Smooth muscle cell of the pulmonary artery (primary cell): ENCODE measurements around the gene VIPAS39. TPM values are rescaled to one million over a fixed set of nuclear protein-coding genes. Genes with fewer than 3 reads are reported as not detected.

Experiments
- total RNA-seq: library from RNA; depleted of rRNA; stranded (reverse); fragments of >200 nt; gene quantifications from 2 replicates; pipeline ENCODE4 v1.2.3, GENCODE V29; 2014

VIPAS39 gene
- total RNA-seq, result 24.9 and 26.6 TPM in 2 replicates

GRCh38 chr14:77457522-77458248 is at the start of gene VIPAS39, which contains the start of gene AHSA1:
Gene VIPAS39, minus strand, starts transcription at chr14:77457601. Its CDS starts 3,499 bp downstream, at chr14:77454102.
Gene AHSA1, plus strand, starts transcription at chr14:77458093. Its CDS starts 97 bp downstream, at chr14:77458190.

GRCh38 chr14:77498120-77498979 is 40.9 kb upstream of the VIPAS39 start, which contains the start of gene ISM2:
Gene ISM2, minus strand, starts transcription at chr14:77498816. Its CDS starts 23 bp downstream, at chr14:77498793.

GRCh38 chr14:77423423-77423822 is 34.0 kb downstream of the VIPAS39 start, which contains the start of gene NOXRED1:
Gene NOXRED1, minus strand, starts transcription at chr14:77423523. Its CDS starts 634 bp downstream, at chr14:77422889.

GRCh38 chr14:77376771-77377501 is 80.5 kb downstream of the VIPAS39 start, which contains the start of the genes SAMD15 and TMED8:
Gene SAMD15, plus strand, starts transcription at chr14:77377379. Its CDS starts 40 bp downstream, at chr14:77377419.
Gene TMED8, minus strand, starts transcription at chr14:77377094. Its CDS starts 41 bp downstream, at chr14:77377053.

Other genes starting within 250 kb of the VIPAS39 start
- gene NGB, start 186.4 kb downstream of the VIPAS39 start, total RNA-seq, result not detected in 2 replicates
- gene POMT2, start 136.7 kb downstream of the VIPAS39 start, total RNA-seq, result 16.2 and 27.1 TPM in 2 replicates
- gene GSTZ1, start 136.6 kb downstream of the VIPAS39 start, total RNA-seq, result 11.5 and 11.7 TPM in 2 replicates
- gene TMED8, start 80.5 kb downstream of the VIPAS39 start, total RNA-seq, result 11.9 and 14.8 TPM in 2 replicates
- gene SAMD15, start 80.2 kb downstream of the VIPAS39 start, total RNA-seq, result 1.4 and 1.7 TPM in 2 replicates
- gene NOXRED1, start 34.1 kb downstream of the VIPAS39 start, total RNA-seq, result 0.33 and 0.40 TPM in 2 replicates
- gene AHSA1, start 492 bp upstream of the VIPAS39 start, total RNA-seq, result 86.5 and 101 TPM in 2 replicates
- 0.52 and 3.2 TPM in 2 replicates for gene ISM2, start 41.2 kb upstream of the VIPAS39 start, total RNA-seq
- gene SPTLC2, start 159.0 kb upstream of the VIPAS39 start, total RNA-seq, result 32.5 and 33.6 TPM in 2 replicates